SU-DHL-6 (cell line): ENCODE results near the gene IFNAR2.

Experiments used
- H2AFZ ChIP-seq: fragments of 200-600 bp; sonication (generic); 2 replicates; pipeline ENCODE4 v1.6.1; 2014; ENCODE audit warnings: low read depth, mild to moderate bottlenecking, moderate library complexity, mixed read lengths, antibody characterized with exemption, low read length; ENCODE audit not compliant: severe bottlenecking
- H3F3A ChIP-seq: fragments of 200-600 bp; shearing (Covaris generic); 2 replicates; pipeline ENCODE4 v1.6.0; 2016; ENCODE audit warnings: antibody characterized with exemption, mild to moderate bottlenecking; ENCODE audit not compliant: insufficient read depth
- H3K27ac ChIP-seq: fragments of 200-600 bp; sonication (generic); 2 replicates; pipeline ENCODE4 v1.5.1; 2016; ENCODE audit warnings: low read depth, mild to moderate bottlenecking, low read length, moderate library complexity, mixed read lengths
- H3K27me3 ChIP-seq: fragments of 200-600 bp; sonication (generic), shearing (Covaris generic); 2 replicates; pipeline ENCODE4 v1.6.0; 2014; ENCODE audit warnings: mild to moderate bottlenecking, low read length
- H3K36me3 ChIP-seq: fragments of 200-600 bp; sonication (generic); 2 replicates; pipeline ENCODE4 v1.6.1; 2014; ENCODE audit warnings: mild to moderate bottlenecking, low read length, mixed read lengths
- H3K4me2 ChIP-seq: fragments of 300-600, 200-600 bp; shearing (Covaris generic), sonication (generic); 2 replicates; pipeline ENCODE4 v1.6.0; 2014; ENCODE audit warnings: low read length, low read depth, mild to moderate bottlenecking; ENCODE audit not compliant: poor library complexity, severe bottlenecking
- H3K4me3 ChIP-seq: fragments of 200-600 bp; sonication (generic); 2 replicates; pipeline ENCODE4 v1.5.1; 2014; ENCODE audit warnings: antibody characterized with exemption, low read length, mild to moderate bottlenecking, mixed read lengths; ENCODE audit not compliant: insufficient read depth, poor library complexity, severe bottlenecking
- H3K79me2 ChIP-seq: fragments of 200-600 bp; sonication (generic); 2 replicates; pipeline ENCODE4 v1.6.1; 2014; ENCODE audit warnings: mild to moderate bottlenecking, low read length, moderate library complexity; ENCODE audit not compliant: insufficient read depth
- H3K9ac ChIP-seq: fragments of 200-600 bp; sonication (generic); 2 replicates; pipeline ENCODE4 v1.7.0; 2014; ENCODE audit warnings: mild to moderate bottlenecking, low read length
- H3K9me2 ChIP-seq: fragments of 200-600 bp; sonication (generic); replicated peaks from 2 replicates; pipeline ENCODE4 v1.6.1; 2014; ENCODE audit warnings: low read length; ENCODE audit not compliant: insufficient read depth
- H3K9me3 ChIP-seq: fragments of 200-600 bp; sonication (generic); 2 replicates; pipeline ENCODE4 v1.6.1; 2014; ENCODE audit warnings: low read length, mixed read lengths; ENCODE audit not compliant: insufficient read depth
- H4K20me1 ChIP-seq: fragments of 200-600 bp; sonication (generic); 2 replicates; pipeline ENCODE4 v1.6.1; 2014; ENCODE audit warnings: low read depth, mild to moderate bottlenecking, antibody characterized with exemption, low read length, moderate library complexity, mixed read lengths
- EZH2phosphoT487 ChIP-seq: fragments of 200-600 bp; sonication (generic), shearing (Covaris generic); conservative IDR thresholded peaks from 2 replicates; pipeline ENCODE4 v1.6.1; 2018; ENCODE audit warnings: mild to moderate bottlenecking, antibody characterized with exemption, low read length, moderate library complexity, mixed read lengths
- TF ChIP-seq, protein P1 (sequence below): fragments of 200-600 bp; sonication (generic); IDR thresholded peaks from one replicate; pipeline ENCODE4 v1.5.1; 2017; ENCODE audit warnings: antibody characterized with exemption, mild to moderate bottlenecking, low read length, moderate library complexity; ENCODE audit not compliant: insufficient read depth, poor library complexity, severe bottlenecking

IFNAR2 gene

DNA sequence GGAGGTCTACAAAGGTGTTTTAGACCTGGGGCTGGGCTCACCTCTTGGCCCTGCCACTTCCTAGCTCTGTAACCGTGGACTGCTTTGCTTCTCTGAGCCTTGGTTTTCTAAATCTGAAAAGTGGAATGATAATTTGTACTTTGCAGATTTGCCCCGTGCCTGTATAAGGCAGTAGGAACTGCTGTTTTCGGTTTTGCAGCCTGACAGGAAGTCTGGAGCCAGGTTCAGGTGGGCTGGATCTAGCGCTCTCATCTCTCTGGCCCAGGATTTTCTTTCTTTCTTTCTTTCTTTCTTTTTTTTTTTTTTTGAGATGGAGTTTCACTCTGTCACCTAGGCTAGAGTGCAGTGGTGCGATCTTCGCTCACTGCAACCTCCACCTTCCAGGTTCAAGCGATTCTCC, 17.2 kb downstream of the IFNAR2 start:
- no peak overlapping the region for H2AFZ ChIP-seq
- H3K4me2 ChIP-seq: no peak overlapping the region
- H3K9me2 ChIP-seq: no peaks in the 10 kb centered on the region
- no peak overlapping the region for H3K4me3 ChIP-seq
- peaks cover 34% of the 10 kb centered on the region for H3K36me3 ChIP-seq
- H3K79me2 ChIP-seq: peaks cover 7% of the 10 kb centered on the region
- no peaks in the 10 kb centered on the region for H3K27me3 ChIP-seq
- H3K9ac ChIP-seq: no peak overlapping the region
- no peaks in the 10 kb centered on the region for H4K20me1 ChIP-seq
- TF ChIP-seq EZH2phosphoT487: no peak
- TF ChIP-seq, protein P1, sequence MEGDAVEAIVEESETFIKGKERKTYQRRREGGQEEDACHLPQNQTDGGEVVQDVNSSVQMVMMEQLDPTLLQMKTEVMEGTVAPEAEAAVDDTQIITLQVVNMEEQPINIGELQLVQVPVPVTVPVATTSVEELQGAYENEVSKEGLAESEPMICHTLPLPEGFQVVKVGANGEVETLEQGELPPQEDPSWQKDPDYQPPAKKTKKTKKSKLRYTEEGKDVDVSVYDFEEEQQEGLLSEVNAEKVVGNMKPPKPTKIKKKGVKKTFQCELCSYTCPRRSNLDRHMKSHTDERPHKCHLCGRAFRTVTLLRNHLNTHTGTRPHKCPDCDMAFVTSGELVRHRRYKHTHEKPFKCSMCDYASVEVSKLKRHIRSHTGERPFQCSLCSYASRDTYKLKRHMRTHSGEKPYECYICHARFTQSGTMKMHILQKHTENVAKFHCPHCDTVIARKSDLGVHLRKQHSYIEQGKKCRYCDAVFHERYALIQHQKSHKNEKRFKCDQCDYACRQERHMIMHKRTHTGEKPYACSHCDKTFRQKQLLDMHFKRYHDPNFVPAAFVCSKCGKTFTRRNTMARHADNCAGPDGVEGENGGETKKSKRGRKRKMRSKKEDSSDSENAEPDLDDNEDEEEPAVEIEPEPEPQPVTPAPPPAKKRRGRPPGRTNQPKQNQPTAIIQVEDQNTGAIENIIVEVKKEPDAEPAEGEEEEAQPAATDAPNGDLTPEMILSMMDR: no peak
- H3K9me3 ChIP-seq: no peaks in the 10 kb centered on the region
- H3K27ac ChIP-seq: no peak overlapping the region
- H3F3A ChIP-seq: no peaks in the 10 kb centered on the region

DNA sequence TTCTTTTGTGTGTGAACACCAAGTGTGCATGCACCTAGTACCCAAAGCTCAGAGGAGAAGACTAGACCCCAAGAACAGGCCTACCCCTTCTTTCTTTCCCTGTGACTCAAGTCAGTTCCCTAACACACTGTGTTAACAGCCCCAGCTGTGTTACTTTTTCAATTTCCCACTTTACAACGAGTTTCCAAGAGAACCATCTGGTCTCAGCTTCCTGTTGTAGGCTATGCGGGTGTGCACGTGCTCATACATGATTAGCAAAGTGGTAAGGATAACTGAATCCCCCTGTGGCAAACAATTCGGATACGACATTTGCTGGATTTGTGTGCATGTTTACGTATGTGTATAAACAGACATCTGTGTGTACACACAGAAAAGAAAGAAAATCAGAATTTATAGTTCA, 17.9 kb downstream of the IFNAR2 start:
- peaks cover 37% of the 10 kb centered on the region for H3K36me3 ChIP-seq
- no peak overlapping the region for H3K27ac ChIP-seq
- H3K9me3 ChIP-seq: no peaks in the 10 kb centered on the region
- no peak for TF ChIP-seq EZH2phosphoT487
- TF ChIP-seq, protein P1: no peak
- H3K79me2 ChIP-seq: peaks cover 3% of the 10 kb centered on the region; the same call in 1 of the 2 replicates
- H3K4me3 ChIP-seq: no peak overlapping the region
- H3K4me2 ChIP-seq: no peak overlapping the region
- no peaks in the 10 kb centered on the region for H4K20me1 ChIP-seq
- H3F3A ChIP-seq: no peaks in the 10 kb centered on the region
- H2AFZ ChIP-seq: no peak overlapping the region
- no peaks in the 10 kb centered on the region for H3K27me3 ChIP-seq
- no peak overlapping the region for H3K9ac ChIP-seq
- H3K9me2 ChIP-seq: no peaks in the 10 kb centered on the region

DNA sequence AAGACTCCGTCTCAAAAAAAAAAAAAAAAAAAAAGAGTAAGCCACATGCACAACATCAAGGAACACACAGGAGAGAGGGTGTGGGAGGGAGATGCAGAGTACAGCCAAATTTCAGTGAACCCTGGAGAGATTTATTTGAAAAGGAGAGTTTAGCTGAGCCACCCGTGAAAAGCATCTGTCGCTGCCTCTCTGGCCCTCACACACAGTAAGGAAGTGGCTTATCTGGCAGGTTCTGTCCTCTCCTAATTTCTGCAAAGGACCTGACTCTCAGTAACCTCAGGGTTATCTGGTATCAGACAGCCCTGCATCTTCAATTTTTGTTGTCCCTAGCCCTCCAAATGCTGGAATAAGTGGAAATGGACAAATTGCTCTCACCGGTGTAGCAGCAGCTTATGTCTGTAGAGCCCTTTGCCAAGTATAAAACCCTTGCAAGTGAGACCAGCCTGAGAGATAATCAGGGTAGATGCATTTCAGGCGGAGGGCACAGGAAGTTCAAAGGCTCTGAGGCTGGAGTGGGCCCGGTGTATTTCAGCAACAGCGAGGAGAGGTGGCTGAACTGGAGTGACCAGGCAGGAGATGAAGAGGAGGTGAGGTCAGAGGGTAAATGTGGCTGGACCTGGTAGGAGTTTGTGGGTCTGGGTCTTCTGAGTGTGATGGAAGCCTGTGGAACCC, 19.7 kb downstream of the IFNAR2 start:
- H3K36me3 ChIP-seq: peaks cover 43% of the 10 kb centered on the region
- H3F3A ChIP-seq: no peaks in the 10 kb centered on the region
- no peak for TF ChIP-seq EZH2phosphoT487
- TF ChIP-seq, protein P1: no peak

More for the DNA sequence above, 19.7 kb downstream of the IFNAR2 start:
- H3K9me2 ChIP-seq: no peaks in the 10 kb centered on the region
- H3K9ac ChIP-seq: no peak overlapping the region
- H3K4me3 ChIP-seq: no peak overlapping the region
- no peaks in the 10 kb centered on the region for H4K20me1 ChIP-seq
- H3K4me2 ChIP-seq: no peak overlapping the region
- H2AFZ ChIP-seq: no peak overlapping the region
- no peaks in the 10 kb centered on the region for H3K9me3 ChIP-seq
- H3K27me3 ChIP-seq: no peaks in the 10 kb centered on the region
- H3K79me2 ChIP-seq: no peaks in the 10 kb centered on the region; the same call in 1 of the 2 replicates
- no peak overlapping the region for H3K27ac ChIP-seq
